ENCODE results near the gene XPNPEP2.

The XPNPEP2 gene

DNA sequence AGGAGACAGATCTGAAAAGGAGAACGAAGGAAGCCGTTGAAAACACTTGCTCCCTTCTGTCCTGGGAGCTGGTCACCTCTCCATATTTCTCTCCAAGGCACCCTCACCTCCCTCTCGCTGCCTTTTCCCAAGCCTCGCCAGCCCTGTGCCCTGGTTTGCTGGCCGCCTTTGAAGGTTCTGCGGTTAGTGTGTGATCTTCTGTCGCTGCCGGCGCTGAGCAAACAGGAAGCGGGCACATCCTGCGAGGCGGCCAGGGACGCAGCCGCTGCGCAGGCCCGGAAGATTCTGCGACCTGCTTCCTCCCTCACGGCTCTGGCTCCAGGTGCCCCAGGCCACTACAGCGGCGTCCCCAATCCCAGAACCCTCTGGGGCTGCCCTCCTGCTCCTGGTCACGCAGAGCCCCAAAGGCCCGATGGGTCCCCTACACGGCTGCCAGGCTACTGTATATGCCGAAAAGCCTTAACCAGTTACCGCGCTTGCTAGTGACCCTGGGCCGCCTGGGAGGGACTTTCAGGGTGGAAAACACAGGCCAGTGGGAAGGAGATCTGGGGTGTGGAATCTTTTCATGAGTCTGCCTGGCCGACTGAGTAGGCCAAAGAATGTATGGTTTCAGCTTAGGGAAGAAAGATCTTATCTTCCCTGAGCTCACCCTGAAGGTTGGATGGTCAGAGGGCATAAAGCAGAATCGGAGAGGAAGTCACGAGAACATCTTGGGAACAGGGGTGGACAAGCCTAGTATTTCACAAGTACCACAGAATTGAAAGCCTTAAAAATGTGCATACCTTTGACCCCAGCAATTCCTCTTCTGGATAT is 38.6 kb downstream of the XPNPEP2 start:
- no peaks in the 10 kb centered on the region for H3K27me3 ChIP-seq (ENCODE audit: control insufficient read depth in 2 of 2, insufficient read depth in 2 of 2, low read length in 2 of 2)
- H3K4me3 ChIP-seq (ENCODE audit: low read length in 2 of 2), result peak overlapping the region; percentile 34 to 54

DNA sequence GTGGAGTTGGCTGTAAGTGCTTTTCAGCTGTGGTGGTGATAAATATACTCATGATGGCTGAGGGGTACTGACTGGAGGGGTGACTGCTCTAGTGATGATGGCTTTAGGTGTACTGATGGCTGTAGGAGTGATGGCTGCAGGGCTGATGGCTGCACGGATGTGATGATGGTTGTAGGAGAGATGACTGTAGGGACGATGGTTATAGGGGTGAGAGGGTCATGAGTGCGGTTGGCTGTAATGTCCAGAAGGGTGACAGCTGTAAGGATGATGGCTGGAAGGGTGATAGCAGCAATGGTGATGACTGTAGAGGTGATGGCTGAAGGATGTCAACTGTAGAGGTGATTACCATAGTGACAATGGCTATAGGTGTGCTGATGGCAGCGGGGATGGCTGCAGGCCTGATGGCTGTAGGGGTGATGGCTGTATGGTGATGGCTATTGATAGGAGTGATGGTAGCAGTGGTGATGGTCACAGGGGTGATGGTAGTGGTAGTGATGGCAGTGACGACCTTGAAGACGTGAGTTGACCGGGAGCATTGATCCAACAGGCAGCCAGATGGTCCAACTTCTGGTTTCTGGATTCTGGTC is 40.4 kb downstream of the XPNPEP2 start:
- Histone ChIP-seq H3K36me3 (ENCODE audit: control insufficient read depth in 2 of 2, insufficient read depth in 2 of 2, low read length in 2 of 2) (no peaks in the 10 kb centered on the region), H3K9me3 (ENCODE audit: control insufficient read depth in 2 of 2, low read length in 2 of 2) (no peaks in the 10 kb centered on the region), H3K27me3 (ENCODE audit: control insufficient read depth in 2 of 2, insufficient read depth in 2 of 2, low read length in 2 of 2) (no peaks in the 10 kb centered on the region), H3K4me1 (ENCODE audit: control insufficient read depth in 2 of 2, insufficient read depth in 2 of 2, low read length in 2 of 2) (peaks cover 0 to 5% of the 10 kb centered on the region in 2 donors), H3K27ac (ENCODE audit: low read depth in 2 of 2, low read length in 2 of 2) (peak overlapping the region; percentile 25 to 59), H3K4me3 (ENCODE audit: low read length in 2 of 2) (peak overlapping the region; percentile 5 to 71), H3K9ac (ENCODE audit: low read depth in 1 of 2, low read length in 2 of 2) (no peak overlapping the region)

More for the DNA sequence above, 38.6 kb downstream of the XPNPEP2 start:
- H3K9me3 ChIP-seq (ENCODE audit: control insufficient read depth in 2 of 2, low read length in 2 of 2), result no peaks in the 10 kb centered on the region
- peak overlapping the region; percentile 67 to 83 for H3K27ac ChIP-seq (ENCODE audit: low read depth in 2 of 2, low read length in 2 of 2)
- peak overlapping the region; percentile 32 to 47 for H3K9ac ChIP-seq (ENCODE audit: low read depth in 1 of 2, low read length in 2 of 2)
- peaks cover 4 to 13% of the 10 kb centered on the region in 2 donors for H3K4me1 ChIP-seq (ENCODE audit: control insufficient read depth in 2 of 2, insufficient read depth in 2 of 2, low read length in 2 of 2)
- H3K36me3 ChIP-seq (ENCODE audit: control insufficient read depth in 2 of 2, insufficient read depth in 2 of 2, low read length in 2 of 2), result no peaks in the 10 kb centered on the region

DNA sequence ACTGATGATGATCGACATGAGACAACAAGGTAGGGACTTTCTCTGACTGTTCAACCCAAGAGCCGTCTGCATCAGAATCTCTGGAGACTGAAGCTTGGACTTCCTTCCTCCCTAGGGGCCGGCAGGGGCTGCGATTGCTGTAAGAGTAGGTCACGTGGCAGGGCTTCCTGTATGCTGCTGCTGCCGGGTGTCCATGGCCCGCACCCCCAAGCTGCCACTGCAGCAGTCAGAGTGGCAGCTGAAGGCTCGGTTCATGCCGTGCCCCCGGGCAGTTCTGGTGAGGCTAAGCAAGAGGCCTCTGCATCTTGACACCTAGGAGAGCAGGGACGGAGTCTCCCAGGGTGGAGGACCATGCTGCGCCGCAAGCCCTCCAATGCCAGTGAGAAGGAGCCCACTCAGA is 41.0 kb downstream of the XPNPEP2 start, which contains the start of gene SASH3:
Gene SASH3, plus strand, starts transcription at position 203 of the 400 bp plus-strand sequence. Its CDS starts 149 bp downstream, at position 352.
- Histone ChIP-seq H3K9me3 (ENCODE audit: control insufficient read depth in 2 of 2, low read length in 2 of 2) (no peaks in the 10 kb centered on the region), H3K27me3 (ENCODE audit: control insufficient read depth in 2 of 2, insufficient read depth in 2 of 2, low read length in 2 of 2) (no peaks in the 10 kb centered on the region), H3K4me1 (ENCODE audit: control insufficient read depth in 2 of 2, insufficient read depth in 2 of 2, low read length in 2 of 2) (peaks cover 0 to 5% of the 10 kb centered on the region in 2 donors), H3K4me3 (ENCODE audit: low read length in 2 of 2) (peak within 1 kb of the TSS; percentile 38 to 71), H3K27ac (ENCODE audit: low read depth in 2 of 2, low read length in 2 of 2) (peak within 1 kb of the TSS; percentile 46 to 77), H3K9ac (ENCODE audit: low read depth in 1 of 2, low read length in 2 of 2) (peak within 1 kb of the TSS in 1 of 2 donors; percentile 60), H3K36me3 (ENCODE audit: control insufficient read depth in 2 of 2, insufficient read depth in 2 of 2, low read length in 2 of 2) (no peaks in the 10 kb centered on the region)

DNA sequence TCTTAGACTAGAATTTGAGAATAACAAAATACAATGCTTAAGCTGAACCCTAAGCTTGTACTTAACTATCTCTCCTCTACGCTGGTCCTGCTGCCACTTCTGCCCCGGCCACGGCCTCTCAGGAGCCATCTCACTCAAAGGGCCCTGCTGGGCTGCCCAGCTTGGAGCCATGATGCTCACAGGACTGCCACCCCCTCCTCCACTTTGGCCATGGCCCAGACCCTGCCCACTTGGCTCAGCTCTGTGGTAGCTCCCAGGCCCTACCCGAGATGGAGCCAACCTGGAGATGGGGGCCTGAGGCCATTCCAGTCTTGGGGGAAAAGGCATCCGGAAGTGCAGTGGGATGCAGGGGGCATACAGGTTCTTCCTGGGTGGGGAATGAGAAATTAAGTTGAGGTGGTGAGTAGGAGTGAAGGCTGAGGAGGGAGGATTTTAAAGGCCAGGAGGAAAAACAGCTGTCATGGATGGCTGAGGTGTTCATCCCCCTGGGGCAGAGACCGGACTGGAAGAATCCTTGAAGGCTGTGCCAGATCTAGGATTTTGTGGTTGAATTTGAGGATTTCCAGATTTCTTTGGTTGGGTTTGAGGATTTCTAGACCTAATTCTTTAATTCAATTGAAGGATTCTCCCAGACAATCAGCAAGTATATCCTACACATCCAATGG is 41.8 kb downstream of the XPNPEP2 start:
- peak overlapping the region; percentile 46 to 77 for H3K27ac ChIP-seq (ENCODE audit: low read depth in 2 of 2, low read length in 2 of 2)
- no peaks in the 10 kb centered on the region for H3K27me3 ChIP-seq (ENCODE audit: control insufficient read depth in 2 of 2, insufficient read depth in 2 of 2, low read length in 2 of 2)
- peaks cover 0 to 5% of the 10 kb centered on the region in 2 donors for H3K4me1 ChIP-seq (ENCODE audit: control insufficient read depth in 2 of 2, insufficient read depth in 2 of 2, low read length in 2 of 2)
- no peaks in the 10 kb centered on the region for H3K9me3 ChIP-seq (ENCODE audit: control insufficient read depth in 2 of 2, low read length in 2 of 2)
- peak overlapping the region; percentile 38 to 71 for H3K4me3 ChIP-seq (ENCODE audit: low read length in 2 of 2)
- H3K36me3 ChIP-seq (ENCODE audit: control insufficient read depth in 2 of 2, insufficient read depth in 2 of 2, low read length in 2 of 2), result no peaks in the 10 kb centered on the region
- peak overlapping the region in 1 of 2 donors; percentile 60 for H3K9ac ChIP-seq (ENCODE audit: low read depth in 1 of 2, low read length in 2 of 2)

DNA sequence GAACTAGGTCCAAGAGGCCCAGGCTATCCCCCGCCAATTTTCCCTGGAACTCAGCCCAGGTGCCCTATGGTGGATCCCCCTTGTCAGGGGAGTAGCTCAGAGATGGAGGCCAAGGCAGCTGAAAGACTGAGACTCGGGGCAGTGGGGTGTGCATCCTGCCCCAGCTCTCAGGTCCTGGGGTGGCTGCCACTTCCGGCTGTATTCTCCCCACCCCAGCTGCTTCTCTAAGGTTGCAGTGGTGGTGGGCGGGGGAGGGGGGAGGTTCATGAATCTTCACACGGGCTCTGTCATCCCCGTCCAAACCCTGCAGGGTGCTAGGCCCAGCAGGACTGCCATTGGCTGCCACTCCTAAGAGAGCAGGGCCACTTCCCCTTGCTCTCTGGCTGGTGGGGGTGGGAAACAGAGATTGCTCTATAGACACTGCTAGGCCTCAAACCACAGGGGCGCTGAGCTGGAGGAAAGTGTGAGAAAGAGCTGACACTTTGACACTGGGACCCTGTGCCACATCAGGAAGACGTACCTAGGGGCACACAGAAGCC is 42.4 kb downstream of the XPNPEP2 start:
- Histone ChIP-seq H3K27ac (ENCODE audit: low read depth in 2 of 2, low read length in 2 of 2) (peak overlapping the region; percentile 46 to 77), H3K9ac (ENCODE audit: low read depth in 1 of 2, low read length in 2 of 2) (peak overlapping the region in 1 of 2 donors; percentile 60), H3K4me3 (ENCODE audit: low read length in 2 of 2) (peak overlapping the region; percentile 6 to 71)

DNA sequence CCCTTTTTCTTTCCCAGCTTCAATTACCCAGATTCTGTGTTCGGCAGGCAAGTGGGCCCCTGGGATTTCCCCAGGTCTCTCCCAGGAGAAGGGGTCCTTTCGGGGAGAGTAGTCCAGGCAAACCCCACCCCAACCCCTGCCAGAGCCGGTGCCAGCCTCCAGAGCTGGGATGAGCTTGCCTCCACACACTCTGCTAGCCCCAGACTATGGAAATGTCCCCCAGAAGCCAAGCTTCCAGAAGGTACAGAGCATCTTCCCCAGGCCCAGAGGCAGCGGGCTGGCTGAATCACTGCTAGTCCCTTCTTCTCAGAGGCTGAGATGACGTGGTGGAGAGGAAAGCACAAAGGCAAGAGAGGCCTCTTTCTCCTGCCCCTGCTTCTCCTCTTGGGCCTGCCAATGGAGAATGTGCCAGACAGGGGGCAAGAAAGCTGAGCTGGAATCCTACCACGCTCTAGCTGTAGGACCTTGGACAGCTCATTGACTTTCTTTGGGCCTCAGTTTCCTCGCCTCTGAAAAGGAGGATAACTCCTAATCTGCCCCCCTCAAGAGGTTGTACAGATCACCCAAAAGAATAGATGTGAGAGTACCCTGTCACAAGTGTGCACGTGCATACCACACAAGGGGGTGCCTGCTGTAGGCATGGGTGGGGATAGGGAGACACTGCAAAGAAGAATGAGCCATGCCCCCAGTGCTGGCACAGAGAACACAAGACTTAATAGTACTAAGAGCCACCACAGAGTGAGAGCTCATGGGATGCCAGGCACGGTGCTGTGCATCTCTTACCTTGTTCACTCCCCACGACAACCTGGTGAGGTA is 43.1 kb downstream of the XPNPEP2 start:
- no peaks in the 10 kb centered on the region for H3K36me3 ChIP-seq (ENCODE audit: control insufficient read depth in 2 of 2, insufficient read depth in 2 of 2, low read length in 2 of 2)
- H3K9me3 ChIP-seq (ENCODE audit: control insufficient read depth in 2 of 2, low read length in 2 of 2), result no peaks in the 10 kb centered on the region
- no peaks in the 10 kb centered on the region for H3K27me3 ChIP-seq (ENCODE audit: control insufficient read depth in 2 of 2, insufficient read depth in 2 of 2, low read length in 2 of 2)
- peak overlapping the region in 1 of 2 donors; percentile 41 for H3K9ac ChIP-seq (ENCODE audit: low read depth in 1 of 2, low read length in 2 of 2)
- H3K4me1 ChIP-seq (ENCODE audit: control insufficient read depth in 2 of 2, insufficient read depth in 2 of 2, low read length in 2 of 2), result peaks cover 0 to 5% of the 10 kb centered on the region in 2 donors
- peak overlapping the region in 1 of 2 donors; percentile 43 for H3K27ac ChIP-seq (ENCODE audit: low read depth in 2 of 2, low read length in 2 of 2)
- H3K4me3 ChIP-seq (ENCODE audit: low read length in 2 of 2), result peak overlapping the region in 1 of 2 donors; percentile 27

More for the DNA sequence above, 42.4 kb downstream of the XPNPEP2 start:
- no peaks in the 10 kb centered on the region for H3K27me3 ChIP-seq (ENCODE audit: control insufficient read depth in 2 of 2, insufficient read depth in 2 of 2, low read length in 2 of 2)
- no peaks in the 10 kb centered on the region for H3K36me3 ChIP-seq (ENCODE audit: control insufficient read depth in 2 of 2, insufficient read depth in 2 of 2, low read length in 2 of 2)
- no peaks in the 10 kb centered on the region for H3K9me3 ChIP-seq (ENCODE audit: control insufficient read depth in 2 of 2, low read length in 2 of 2)
- peaks cover 0 to 5% of the 10 kb centered on the region in 2 donors for H3K4me1 ChIP-seq (ENCODE audit: control insufficient read depth in 2 of 2, insufficient read depth in 2 of 2, low read length in 2 of 2)

DNA sequence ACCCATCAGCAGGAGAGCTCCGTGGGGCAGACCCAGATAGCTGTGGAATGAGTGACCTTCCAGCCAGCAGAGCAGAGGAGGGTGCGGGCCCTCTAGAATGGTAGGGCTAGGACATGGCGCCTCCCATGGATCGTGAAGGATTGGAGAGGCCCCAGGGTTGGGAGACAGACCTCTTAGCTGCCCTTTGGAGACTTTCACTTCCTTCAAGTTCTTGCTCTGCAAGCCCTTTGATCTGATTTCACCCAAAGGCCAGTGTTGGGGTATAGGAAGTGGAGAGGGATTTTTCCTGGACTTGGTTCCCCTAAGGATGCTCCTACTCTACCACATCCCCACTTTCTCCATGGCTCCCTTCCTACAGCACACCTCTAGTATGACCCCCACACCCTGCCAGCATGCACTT is 43.9 kb downstream of the XPNPEP2 start:
- H3K9me3 ChIP-seq (ENCODE audit: control insufficient read depth in 2 of 2, low read length in 2 of 2), result no peaks in the 10 kb centered on the region
- peak overlapping the region in 1 of 2 donors; percentile 22 for H3K4me3 ChIP-seq (ENCODE audit: low read length in 2 of 2)
- H3K4me1 ChIP-seq (ENCODE audit: control insufficient read depth in 2 of 2, insufficient read depth in 2 of 2, low read length in 2 of 2), result peaks cover 0 to 2% of the 10 kb centered on the region in 2 donors
- H3K9ac ChIP-seq (ENCODE audit: low read depth in 1 of 2, low read length in 2 of 2), result no peak overlapping the region
- H3K36me3 ChIP-seq (ENCODE audit: control insufficient read depth in 2 of 2, insufficient read depth in 2 of 2, low read length in 2 of 2), result no peaks in the 10 kb centered on the region
- H3K27me3 ChIP-seq (ENCODE audit: control insufficient read depth in 2 of 2, insufficient read depth in 2 of 2, low read length in 2 of 2), result no peaks in the 10 kb centered on the region
- peak overlapping the region in 1 of 2 donors; percentile 43 for H3K27ac ChIP-seq (ENCODE audit: low read depth in 2 of 2, low read length in 2 of 2)

DNA sequence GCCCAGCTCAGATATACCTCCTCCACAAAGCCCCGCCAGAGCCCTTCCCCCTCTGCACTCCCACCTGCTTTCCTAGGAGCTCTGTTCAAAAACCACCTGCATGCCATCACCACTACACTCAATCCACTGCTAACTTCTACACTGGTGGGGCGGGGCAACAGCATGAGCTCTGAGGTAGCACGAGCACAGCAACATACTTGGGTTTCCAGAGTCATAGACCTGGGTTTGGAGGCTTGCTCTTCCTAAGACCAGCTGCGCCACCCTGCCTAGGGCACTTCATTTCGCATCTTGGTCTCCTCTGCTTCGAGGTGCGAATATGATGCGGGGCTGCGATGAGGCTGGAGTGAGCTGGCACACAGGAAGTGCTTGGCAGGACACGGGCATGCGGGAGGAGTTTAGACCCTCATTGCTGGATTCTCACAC is 44.5 kb downstream of the XPNPEP2 start:
- Histone ChIP-seq H3K36me3 (ENCODE audit: control insufficient read depth in 2 of 2, insufficient read depth in 2 of 2, low read length in 2 of 2) (no peaks in the 10 kb centered on the region), H3K27ac (ENCODE audit: low read depth in 2 of 2, low read length in 2 of 2) (no peak overlapping the region), H3K27me3 (ENCODE audit: control insufficient read depth in 2 of 2, insufficient read depth in 2 of 2, low read length in 2 of 2) (no peaks in the 10 kb centered on the region), H3K4me3 (ENCODE audit: low read length in 2 of 2) (peak overlapping the region in 1 of 2 donors; percentile 49), H3K9ac (ENCODE audit: low read depth in 1 of 2, low read length in 2 of 2) (no peak overlapping the region), H3K9me3 (ENCODE audit: control insufficient read depth in 2 of 2, low read length in 2 of 2) (no peaks in the 10 kb centered on the region), H3K4me1 (ENCODE audit: control insufficient read depth in 2 of 2, insufficient read depth in 2 of 2, low read length in 2 of 2) (no peaks in the 10 kb centered on the region)

DNA sequence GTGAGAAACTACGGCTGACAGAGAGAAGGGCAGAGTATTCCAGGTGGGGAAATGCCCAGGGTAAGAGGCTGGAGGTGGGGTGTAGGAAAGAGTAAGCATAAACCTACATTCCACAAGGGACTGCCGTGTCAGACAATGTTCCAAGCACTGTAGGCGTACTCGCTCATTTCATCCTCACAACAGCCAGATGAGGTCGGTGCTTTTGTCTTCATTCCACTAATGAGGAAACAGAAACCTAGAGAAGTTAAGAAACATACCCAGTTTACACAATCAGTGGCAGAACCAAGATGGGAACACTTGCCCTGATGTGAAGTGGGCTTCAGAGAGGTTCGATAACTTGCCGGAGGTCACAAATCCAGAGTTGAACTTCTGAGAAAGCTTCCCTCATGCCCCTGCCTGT is 45.6 kb downstream of the XPNPEP2 start:
- no peaks in the 10 kb centered on the region for H3K4me1 ChIP-seq (ENCODE audit: control insufficient read depth in 2 of 2, insufficient read depth in 2 of 2, low read length in 2 of 2)

More for the DNA sequence above, 45.6 kb downstream of the XPNPEP2 start:
- no peak overlapping the region for H3K27ac ChIP-seq (ENCODE audit: low read depth in 2 of 2, low read length in 2 of 2)
- no peaks in the 10 kb centered on the region for H3K9me3 ChIP-seq (ENCODE audit: control insufficient read depth in 2 of 2, low read length in 2 of 2)
- no peaks in the 10 kb centered on the region for H3K36me3 ChIP-seq (ENCODE audit: control insufficient read depth in 2 of 2, insufficient read depth in 2 of 2, low read length in 2 of 2)
- H3K27me3 ChIP-seq (ENCODE audit: control insufficient read depth in 2 of 2, insufficient read depth in 2 of 2, low read length in 2 of 2), result no peaks in the 10 kb centered on the region
- peak overlapping the region in 1 of 2 donors; percentile 32 for H3K4me3 ChIP-seq (ENCODE audit: low read length in 2 of 2)
- no peak overlapping the region for H3K9ac ChIP-seq (ENCODE audit: low read depth in 1 of 2, low read length in 2 of 2)

Measured in mucosa of rectum (tissue), 2 donors.